CD14-positive monocyte (primary cell): Measurements from ENCODE around the gene PPFIBP1. TPM values are rescaled to one million over a fixed set of nuclear protein-coding genes. Genes with fewer than 3 reads are reported as not detected.

ENCODE experiments used
- DNase-seq, 3 donors: peaks; one replicate each; pipeline ENCODE4 v3.0.0-alpha.2; 2011 to 2022
- H2AFZ ChIP-seq: 2 replicates; pipeline ENCODE4 v1.6.0; 2012; ENCODE audit warnings: mild to moderate bottlenecking, low read depth, low read length, inconsistent platforms; ENCODE audit not compliant: insufficient read depth, poor library complexity, severe bottlenecking
- H3K27ac ChIP-seq, 2 donors: 1 replicate in 1 of 2; 2 replicates in 1 of 2; pipeline ENCODE4 v1.5.1; 2012 to 2013; ENCODE audit warnings: low read length in 2 of 2, control low read depth in 1 of 2, inconsistent platforms in 1 of 2, low read depth in 1 of 2, mild to moderate bottlenecking in 1 of 2
- H3K27me3 ChIP-seq, 2 donors: one replicate each; pipeline versions ENCODE4 v1.6.0 to v1.6.1; 2011 to 2013; ENCODE audit warnings: low read length in 2 of 2; ENCODE audit not compliant: control insufficient read depth in 2 of 2, insufficient read depth in 2 of 2
- H3K36me3 ChIP-seq, 2 donors: replicated peaks in 1 of 2; 1 replicate in 1 of 2; 2 replicates in 1 of 2; pipeline versions ENCODE4 v1.5.1 to v1.6.1; 2012 to 2013; ENCODE audit warnings: low read length in 2 of 2, control low read depth in 1 of 2, inconsistent platforms in 1 of 2, mild to moderate bottlenecking in 1 of 2; ENCODE audit not compliant: insufficient read depth in 2 of 2, control insufficient read depth in 1 of 2
- H3K4me1 ChIP-seq, 2 donors: 1 replicate in 1 of 2; 2 replicates in 1 of 2; pipeline versions ENCODE4 v1.5.1 to v1.6.1; 2012 to 2013; ENCODE audit warnings: low read length in 2 of 2, control low read depth in 1 of 2, inconsistent platforms in 1 of 2, mild to moderate bottlenecking in 1 of 2, moderate library complexity in 1 of 2; ENCODE audit not compliant: insufficient read depth in 2 of 2, control insufficient read depth in 1 of 2
- H3K4me2 ChIP-seq: replicated peaks from 2 replicates; pipeline ENCODE3; 2012; ENCODE audit warnings: low read length, moderate library complexity, mild to moderate bottlenecking; ENCODE audit not compliant: poor library complexity, severe bottlenecking; ENCODE audit errors: extremely low read depth
- H3K4me3 ChIP-seq, 3 experiments: fragments of 200-600 bp in 1 of 3; sonication (generic) in 1 of 3; replicated peaks in 1 of 3; 1 replicate in 2 of 3; 2 replicates in 1 of 3; pipeline ENCODE4 v1.5.1; 2011 to 2013; ENCODE audit warnings: low read length in 3 of 3, mild to moderate bottlenecking in 3 of 3, control low read depth in 2 of 3, low read depth in 2 of 3, inconsistent platforms in 1 of 3, moderate library complexity in 1 of 3
- H3K79me2 ChIP-seq: 2 replicates; pipeline ENCODE4 v1.6.0; 2012; ENCODE audit warnings: mild to moderate bottlenecking, control low read depth, inconsistent platforms, low read length, moderate library complexity; ENCODE audit not compliant: insufficient read depth
- H3K9ac ChIP-seq: 2 replicates; pipeline ENCODE4 v1.6.0; 2017; ENCODE audit warnings: low read length, mild to moderate bottlenecking; ENCODE audit not compliant: insufficient read depth, poor library complexity, severe bottlenecking
- H3K9me3 ChIP-seq, 2 donors: replicated peaks in 1 of 2; 1 replicate in 1 of 2; 2 replicates in 1 of 2; pipeline versions ENCODE4 v1.5.1 to v1.6.1; 2012 to 2013; ENCODE audit warnings: low read length in 2 of 2, control low read depth in 1 of 2; ENCODE audit not compliant: control insufficient read depth in 1 of 2, insufficient read depth in 1 of 2
- H4K20me1 ChIP-seq: 2 replicates; pipeline ENCODE4 v1.6.0; 2012; ENCODE audit warnings: mild to moderate bottlenecking, low read length, control low read depth, moderate library complexity; ENCODE audit not compliant: insufficient read depth
- H3K27ac Mint-ChIP-seq, 7 donors: one replicate each; pipeline ENCODE4 v1.8.0; 2020; ENCODE audit warnings: mild to moderate bottlenecking in 7 of 7, mixed read lengths in 7 of 7, moderate library complexity in 6 of 7, inconsistent platforms in 2 of 7
- H3K27me3 Mint-ChIP-seq, 3 donors: one replicate each; pipeline ENCODE4 v1.8.0; 2021 to 2022; ENCODE audit warnings: low read depth in 3 of 3, mild to moderate bottlenecking in 3 of 3, mixed read lengths in 3 of 3, moderate library complexity in 3 of 3, inconsistent platforms in 1 of 3
- H3K36me3 Mint-ChIP-seq, 2 donors: one replicate each; pipeline ENCODE4 v1.8.0; 2020; ENCODE audit warnings: mixed read lengths in 2 of 2, inconsistent platforms in 1 of 2, mild to moderate bottlenecking in 1 of 2
- H3K4me1 Mint-ChIP-seq: one replicate; pipeline ENCODE4 v1.8.0; 2020; ENCODE audit warnings: mild to moderate bottlenecking, mixed read lengths
- H3K4me3 Mint-ChIP-seq, 2 donors: one replicate each; pipeline ENCODE4 v1.8.0; 2020; ENCODE audit warnings: mild to moderate bottlenecking in 2 of 2, mixed read lengths in 2 of 2, moderate library complexity in 1 of 2
- H3K9me3 Mint-ChIP-seq, 7 donors: one replicate each; pipeline ENCODE4 v1.8.0; 2020 to 2022; ENCODE audit warnings: mixed read lengths in 7 of 7, mild to moderate bottlenecking in 6 of 7, moderate library complexity in 6 of 7, inconsistent platforms in 2 of 7
- WGBS: methylation state at CpG from one replicate; pipeline ENCODE4 v1.1.5; 2013; ENCODE audit warnings: missing lambda C conversion rate; ENCODE audit not compliant: insufficient coverage; 5-methylcytosine and 5-hydroxymethylcytosine counted together
- intact Hi-C, 2 donors: fragments of 100-400 bp; cut with micrococcal nuclease; formaldehyde crosslinking; loops; one replicate each; pipeline versions ENCODE4 v1.15.0 to v1.15.1; 2023
- polyA plus RNA-seq, 3 donors: library from polyadenylated mRNA; depleted of rRNA in 1 of 3; unstranded in 2 of 3; stranded (reverse) in 1 of 3; fragments of 300-500 nt in 2 of 3; fragments of >200 nt in 1 of 3; fragmentation: Illumina TruSeq in 2 of 3; gene quantifications; 1 replicate in 2 of 3; 2 replicates in 1 of 3; pipeline ENCODE4 v1.2.3, GENCODE V29; 2012 to 2021
- TF ChIP-seq, protein P1 (sequence below): fragments of 200-600 bp; IDR thresholded peaks from one replicate; pipeline ENCODE4 v1.8.0; 2022; ENCODE audit warnings: antibody characterized with exemption, mild to moderate bottlenecking

The PPFIBP1 gene
- polyA plus RNA-seq, 3 donors, result 0.25 to 0.79 (median 0.53) TPM

DNA sequence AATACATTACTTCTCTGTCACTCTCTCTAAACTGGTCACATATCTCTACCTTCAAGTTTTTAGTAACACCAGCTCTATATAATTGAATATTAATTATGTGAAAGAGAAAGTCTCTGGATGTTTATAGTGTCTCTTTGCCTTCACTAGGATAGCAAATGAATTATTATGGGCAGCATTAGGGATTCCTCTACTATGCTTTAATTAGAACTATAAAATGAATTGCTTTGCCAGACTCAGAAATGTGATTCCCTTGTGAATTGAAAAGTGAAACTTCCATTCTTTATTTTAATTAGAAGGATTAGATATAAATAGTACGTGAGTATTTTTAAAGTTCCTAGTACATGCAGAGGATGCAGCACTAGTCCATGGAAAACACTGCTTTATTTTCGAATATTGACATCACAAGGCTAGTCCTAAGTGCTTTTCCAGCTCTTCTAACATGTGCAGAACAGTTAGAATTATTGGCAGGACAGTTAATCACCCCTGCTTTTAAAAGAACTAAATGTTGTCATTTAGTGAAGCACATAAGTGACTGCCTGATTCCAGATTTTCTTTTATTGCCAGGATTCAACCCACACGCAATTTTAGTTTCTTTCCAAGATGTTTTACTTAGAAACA is 149.2 kb downstream of the PPFIBP1 start:
- Mint-ChIP-seq H3K27ac (no peak overlapping the region), H3K4me3 (no peak overlapping the region), H3K27me3 (peaks cover 0 to 2% (median 0%) of the 10 kb centered on the region in 3 donors), H3K4me1 (peaks cover 6% of the 10 kb centered on the region), H3K9me3 (no peaks in the 10 kb centered on the region), H3K36me3 (peaks cover 0 to 2% of the 10 kb centered on the region in 2 donors)
- Histone ChIP-seq H3K9me3 (no peaks in the 10 kb centered on the region), H3K4me1 (peaks cover 0 to 3% of the 10 kb centered on the region in 2 donors), H3K27me3 (no peaks in the 10 kb centered on the region), H3K9ac (no peak overlapping the region), H3K79me2 (no peaks in the 10 kb centered on the region), H3K36me3 (no peaks in the 10 kb centered on the region), H3K27ac (no peak overlapping the region), H4K20me1 (no peaks in the 10 kb centered on the region), H3K4me2 (no peak overlapping the region), H2AFZ (no peak overlapping the region), H3K4me3 (no peak overlapping the region)
- 100% methylated on average over 2 of the region's 3 CpGs for WGBS
- DNase-seq, result no peak
- TF ChIP-seq, protein P1, sequence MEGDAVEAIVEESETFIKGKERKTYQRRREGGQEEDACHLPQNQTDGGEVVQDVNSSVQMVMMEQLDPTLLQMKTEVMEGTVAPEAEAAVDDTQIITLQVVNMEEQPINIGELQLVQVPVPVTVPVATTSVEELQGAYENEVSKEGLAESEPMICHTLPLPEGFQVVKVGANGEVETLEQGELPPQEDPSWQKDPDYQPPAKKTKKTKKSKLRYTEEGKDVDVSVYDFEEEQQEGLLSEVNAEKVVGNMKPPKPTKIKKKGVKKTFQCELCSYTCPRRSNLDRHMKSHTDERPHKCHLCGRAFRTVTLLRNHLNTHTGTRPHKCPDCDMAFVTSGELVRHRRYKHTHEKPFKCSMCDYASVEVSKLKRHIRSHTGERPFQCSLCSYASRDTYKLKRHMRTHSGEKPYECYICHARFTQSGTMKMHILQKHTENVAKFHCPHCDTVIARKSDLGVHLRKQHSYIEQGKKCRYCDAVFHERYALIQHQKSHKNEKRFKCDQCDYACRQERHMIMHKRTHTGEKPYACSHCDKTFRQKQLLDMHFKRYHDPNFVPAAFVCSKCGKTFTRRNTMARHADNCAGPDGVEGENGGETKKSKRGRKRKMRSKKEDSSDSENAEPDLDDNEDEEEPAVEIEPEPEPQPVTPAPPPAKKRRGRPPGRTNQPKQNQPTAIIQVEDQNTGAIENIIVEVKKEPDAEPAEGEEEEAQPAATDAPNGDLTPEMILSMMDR, result no peak
- intact Hi-C loops, result no loop called here

DNA sequence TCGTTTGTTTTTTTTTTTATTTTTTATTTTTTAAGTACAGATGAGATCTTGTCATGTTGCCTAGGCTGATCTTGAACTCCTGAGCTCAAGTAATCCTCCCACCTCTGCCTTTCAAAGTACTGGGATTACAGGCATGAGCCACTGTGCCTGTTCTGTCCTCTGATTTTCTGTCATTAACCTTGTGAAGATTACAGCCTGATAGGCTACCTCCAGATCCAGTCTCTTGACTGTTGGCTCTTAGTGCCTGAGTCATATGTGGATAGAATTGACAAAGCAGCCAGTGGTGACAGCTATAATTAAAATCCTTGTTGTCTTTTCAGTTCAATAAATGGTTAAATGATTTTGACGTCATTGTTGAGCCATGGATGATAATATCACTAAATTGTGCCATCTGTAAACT is 151.0 kb downstream of the PPFIBP1 start:
- H3K4me3 ChIP-seq, result no peak overlapping the region
- Mint-ChIP-seq H3K9me3 (no peaks in the 10 kb centered on the region), H3K27ac (no peak overlapping the region), H3K36me3 (peaks cover 0 to 2% of the 10 kb centered on the region in 2 donors), H3K4me1 (no peaks in the 10 kb centered on the region), H3K27me3 (peaks cover 0 to 2% (median 2%) of the 10 kb centered on the region in 3 donors), H3K4me3 (no peak overlapping the region)
- WGBS, result no CpG with 5 or more reads among the region's 2 CpGs
- no peaks in the 10 kb centered on the region for H3K79me2 ChIP-seq
- H3K4me2 ChIP-seq, result no peak overlapping the region
- H4K20me1 ChIP-seq, result no peaks in the 10 kb centered on the region
- no peak for DNase-seq
- no peaks in the 10 kb centered on the region for H3K4me1 ChIP-seq
- no peaks in the 10 kb centered on the region for H3K36me3 ChIP-seq
- no peaks in the 10 kb centered on the region for H3K9me3 ChIP-seq
- no peak overlapping the region for H3K9ac ChIP-seq
- H2AFZ ChIP-seq, result no peak overlapping the region
- intact Hi-C loops, result no loop called here
- TF ChIP-seq, protein P1, result no peak
- H3K27me3 ChIP-seq, result no peaks in the 10 kb centered on the region
- no peak overlapping the region for H3K27ac ChIP-seq
